B cell (primary cell): ENCODE data around the gene KLHL30. TPM values are rescaled to one million over a fixed set of nuclear protein-coding genes. Genes with fewer than 3 reads are reported as not detected.
A peak's percentile ranks its signal among the peaks of the same experiment; 100 is the strongest.

Experiments
- ATAC-seq: fragments of 200-7000 bp; cut with Tn5 transposase; one replicate; pipeline ENCODE4 v1.10.0; 2021; ENCODE audit warnings: low read depth, mild to moderate bottlenecking, moderate number of reproducible peaks, moderate library complexity
- CTCF ChIA-PET: fragments of 350-600 bp; sonication (Branson Sonifier 250); formaldehyde crosslinking; loops from one replicate; lab custom pipeline; 2021; ENCODE audit warnings: antibody characterized with exemption, inconsistent platforms; lab: Charles Lee
- POLR2A ChIA-PET: fragments of 350-600 bp; sonication (Branson Sonifier 250); formaldehyde crosslinking; loops from one replicate; lab custom pipeline; 2021; ENCODE audit warnings: antibody characterized with exemption; lab: Charles Lee
- DNase-seq: peaks from one replicate; pipeline ENCODE4 v3.0.0; 2013
- H2AFZ ChIP-seq: 2 replicates; pipeline ENCODE4 v1.6.1; 2012; ENCODE audit warnings: mild to moderate bottlenecking, low read depth, low read length; ENCODE audit not compliant: insufficient read depth, poor library complexity, severe bottlenecking
- H3K27ac ChIP-seq, 2 donors: 1 replicate in 1 of 2; 2 replicates in 1 of 2; pipeline ENCODE4 v1.5.1; 2012 to 2013; ENCODE audit warnings: low read length in 2 of 2, mild to moderate bottlenecking in 2 of 2, moderate library complexity in 1 of 2
- H3K27me3 ChIP-seq, 4 experiments: fragments of 200-600 bp in 1 of 4; sonication (generic) in 1 of 4; replicated peaks in 1 of 4; 1 replicate in 2 of 4; 2 replicates in 2 of 4; pipeline versions ENCODE4 v1.6.1 to v1.7.0; 2013 to 2016; ENCODE audit warnings: low read length in 3 of 4, mild to moderate bottlenecking in 2 of 4, mixed read lengths in 1 of 4, moderate library complexity in 1 of 4; ENCODE audit not compliant: insufficient read depth in 4 of 4, control insufficient read depth in 3 of 4; ENCODE audit errors: control extremely low read depth in 1 of 4
- H3K36me3 ChIP-seq, 2 experiments: replicated peaks in 1 of 2; 1 replicate in 1 of 2; 2 replicates in 1 of 2; pipeline versions ENCODE4 v1.6.1 to v1.7.1; 2013; ENCODE audit warnings: low read length in 1 of 2; ENCODE audit not compliant: insufficient read depth in 2 of 2, control insufficient read depth in 1 of 2; ENCODE audit errors: control extremely low read depth in 1 of 2, extremely low read depth in 1 of 2
- H3K4me1 ChIP-seq, 2 donors: fragments of 200-600 bp in 1 of 2; sonication (generic) in 1 of 2; 1 replicate in 1 of 2; 2 replicates in 1 of 2; pipeline versions ENCODE4 v1.5.1 to v1.6.1; 2013 to 2017; ENCODE audit warnings: low read length in 2 of 2; ENCODE audit not compliant: control insufficient read depth in 2 of 2, insufficient read depth in 2 of 2
- H3K4me2 ChIP-seq: replicated peaks from 2 replicates; pipeline ENCODE3; 2012; ENCODE audit warnings: mild to moderate bottlenecking, low read depth, low read length; ENCODE audit not compliant: poor library complexity, severe bottlenecking
- H3K4me3 ChIP-seq, 5 experiments: fragments of 200-600 bp in 1 of 5; sonication (generic) in 1 of 5; 1 replicate in 3 of 5; 2 replicates in 2 of 5; pipeline versions ENCODE4 v1.5.1 to v1.7.0; 2011 to 2016; ENCODE audit warnings: low read length in 4 of 5, mild to moderate bottlenecking in 4 of 5, low read depth in 2 of 5, control low read depth in 1 of 5, moderate library complexity in 1 of 5; ENCODE audit not compliant: insufficient read depth in 1 of 5; ENCODE audit errors: control extremely low read depth in 1 of 5, extremely low read depth in 1 of 5
- H3K79me2 ChIP-seq: fragments of 200-600 bp; sonication (generic); one replicate; pipeline ENCODE4 v1.6.0; 2016; ENCODE audit warnings: low read length; ENCODE audit not compliant: control insufficient read depth, insufficient read depth
- H3K9ac ChIP-seq: fragments of 200-600 bp; sonication (generic); 2 replicates; pipeline ENCODE4 v1.6.1; 2017; ENCODE audit warnings: mild to moderate bottlenecking, low read length, moderate library complexity
- H3K9me3 ChIP-seq, 3 donors: one replicate each; pipeline versions ENCODE4 v1.6.1 to v1.7.1; 2013; ENCODE audit warnings: low read length in 2 of 3; ENCODE audit not compliant: control insufficient read depth in 2 of 3, insufficient read depth in 1 of 3; ENCODE audit errors: control extremely low read depth in 1 of 3
- H4K20me1 ChIP-seq: 2 replicates; pipeline ENCODE4 v1.6.0; 2012; ENCODE audit warnings: mild to moderate bottlenecking, low read length; ENCODE audit not compliant: insufficient read depth, control insufficient read depth, poor library complexity, severe bottlenecking
- H3K27ac Mint-ChIP-seq: one replicate; pipeline ENCODE4 v1.8.0; 2021; ENCODE audit warnings: mixed read lengths
- H3K27me3 Mint-ChIP-seq: one replicate; pipeline ENCODE4 v1.8.0; 2021; ENCODE audit warnings: mixed read lengths
- H3K4me1 Mint-ChIP-seq: one replicate; pipeline ENCODE4 v1.8.0; 2021; ENCODE audit warnings: mixed read lengths
- H3K4me3 Mint-ChIP-seq: one replicate; pipeline ENCODE4 v1.8.0; 2021; ENCODE audit warnings: mixed read lengths
- H3K9me3 Mint-ChIP-seq: one replicate; pipeline ENCODE4 v1.8.0; 2022; ENCODE audit warnings: mixed read lengths; ENCODE audit not compliant: insufficient read depth
- CTCF ChIP-seq: fragments of 200-600 bp; IDR thresholded peaks from one replicate; pipeline ENCODE4 v1.8.0; 2022; ENCODE audit warnings: antibody characterized with exemption, mild to moderate bottlenecking
- EZH2 ChIP-seq: IDR thresholded peaks from 2 replicates; pipeline ENCODE4 v1.6.1; 2012; ENCODE audit warnings: borderline replicate concordance, low read depth, mild to moderate bottlenecking, moderate library complexity, low read length; ENCODE audit not compliant: insufficient read depth, poor library complexity, severe bottlenecking
- WGBS: methylation state at CpG from one replicate; pipeline ENCODE4 v1.1.5; 2013; ENCODE audit warnings: missing lambda C conversion rate; ENCODE audit not compliant: insufficient coverage; 5-methylcytosine and 5-hydroxymethylcytosine counted together
- intact Hi-C: fragments of 100-400 bp; cut with micrococcal nuclease; formaldehyde crosslinking; loops from one replicate; pipeline ENCODE4 v1.10.0; 2022
- polyA plus RNA-seq: library from polyadenylated mRNA; depleted of rRNA; stranded (reverse); fragments of >200 nt; gene quantifications from 2 replicates; pipeline ENCODE4 v1.2.3, GENCODE V29; 2012
- total RNA-seq, 2 donors: library from RNA; stranded (reverse); fragments of 120-200 nt in 1 of 2; gene quantifications; 1 replicate in 1 of 2; 2 replicates in 1 of 2; pipeline versions ENCODE4 v1.2.3 to v1.2.4, GENCODE V29; 2013 to 2022

Gene KLHL30
- total and polyA plus RNA-seq, 2 donors (not counting 1 experiment from before 2014, with no cell fraction given), result not detected

- Mint-ChIP-seq H3K4me1 (peaks cover 18% of the 10 kb centered on the region), H3K27ac (peak within 1 kb of the TSS; percentile 88), H3K4me3 (peak within 1 kb of the TSS; percentile 84), H3K27me3 (no peaks in the 10 kb centered on the region), H3K9me3 (no peaks in the 10 kb centered on the region)
- Histone ChIP-seq H3K9ac (peak within 1 kb of the TSS; percentile 31), H4K20me1 (no peaks in the 10 kb centered on the region), H3K27me3 (no peaks in the 10 kb centered on the region), H3K79me2 (no peaks in the 10 kb centered on the region), H3K4me3 (peak within 1 kb of the TSS in 1 of 5 experiments; percentile 7), H3K27ac (no peak within 1 kb of the TSS), H3K36me3 (no peaks in the 10 kb centered on the region), H3K4me2 (peak within 1 kb of the TSS; percentile 64), H3K4me1 (peaks cover 15 to 22% of the 10 kb centered on the region in 2 donors), H2AFZ (peak within 1 kb of the TSS; percentile 34), H3K9me3 (no peaks in the 10 kb centered on the region)
- WGBS, result 85% methylated on average over 33 of the region's 38 CpGs
- POLR2A ChIA-PET, result interaction anchor here (0.6 to 1.1 kb wide), 2 partner anchors 8 to 209 kb away, joined by 3 read pairs; no protein-coding TSS in a partner anchor
- ATAC-seq, result no peak
- DNase-seq, result no peak
- CTCF ChIA-PET, result interaction anchor here (0.6 to 1.2 kb wide), 3 partner anchors 9 to 625 kb away, joined by 3 to 5 read pairs (median 4); no protein-coding TSS in a partner anchor
- intact Hi-C loops, result no loop called here
- TF ChIP-seq EZH2, result no peak
- no peak for TF ChIP-seq CTCF
Measured at GRCh38 chr2:238100049-238100820, 38.2 kb upstream of the KLHL30 start, which contains the start of gene ESPNL. Gene ESPNL (plus strand): TSS chr2:238100340. CDS start chr2:238100420, 80 bp downstream.
